Measurements from ENCODE around the gene ZBTB24.

ZBTB24 gene

GRCh38 chr6:109446072-109446471 is 36.9 kb downstream of the ZBTB24 start:
- Histone ChIP-seq H3K9me3 (ENCODE audit: control insufficient read depth in 1 of 2, low read length in 2 of 2) (no peaks in the 10 kb centered on the region), H3K4me3 (ENCODE audit: low read depth in 1 of 2, low read length in 2 of 2) (no peak overlapping the region), H3K27ac (ENCODE audit: low read depth, low read length) (no peak overlapping the region), H3K4me1 (ENCODE audit: control insufficient read depth in 1 of 2, insufficient read depth in 2 of 2, low read length in 2 of 2) (peaks cover 14 to 21% of the 10 kb centered on the region in 2 donors), H3K36me3 (ENCODE audit: control insufficient read depth in 1 of 2, insufficient read depth in 2 of 2, low read length in 2 of 2) (peaks cover 20 to 59% of the 10 kb centered on the region in 2 donors), H3K27me3 (ENCODE audit: control insufficient read depth in 1 of 2, insufficient read depth in 2 of 2, low read length in 2 of 2) (no peaks in the 10 kb centered on the region), H3K9ac (ENCODE audit: low read depth in 1 of 2, low read length in 2 of 2) (no peak overlapping the region)

- H3K27me3 ChIP-seq (ENCODE audit: control insufficient read depth in 1 of 2, insufficient read depth in 2 of 2, low read length in 2 of 2) = no peaks in the 10 kb centered on the region
Measured at GRCh38 chr6:109445382-109445781, 37.6 kb downstream of the ZBTB24 start.

GRCh38 chr6:109443425-109443950 is 39.5 kb downstream of the ZBTB24 start:
- H3K4me1 ChIP-seq (ENCODE audit: control insufficient read depth in 1 of 2, insufficient read depth in 2 of 2, low read length in 2 of 2) = peaks cover 14 to 21% of the 10 kb centered on the region in 2 donors
- H3K36me3 ChIP-seq (ENCODE audit: control insufficient read depth in 1 of 2, insufficient read depth in 2 of 2, low read length in 2 of 2) = peaks cover 20 to 53% of the 10 kb centered on the region in 2 donors
- no peaks in the 10 kb centered on the region for H3K27me3 ChIP-seq (ENCODE audit: control insufficient read depth in 1 of 2, insufficient read depth in 2 of 2, low read length in 2 of 2)
- no peak overlapping the region for H3K4me3 ChIP-seq (ENCODE audit: low read depth in 1 of 2, low read length in 2 of 2)
- no peak overlapping the region for H3K9ac ChIP-seq (ENCODE audit: low read depth in 1 of 2, low read length in 2 of 2)
- no peak overlapping the region for H3K27ac ChIP-seq (ENCODE audit: low read depth, low read length)
- H3K9me3 ChIP-seq (ENCODE audit: control insufficient read depth in 1 of 2, low read length in 2 of 2) = no peaks in the 10 kb centered on the region

More at GRCh38 chr6:109445382-109445781, 37.6 kb downstream of the ZBTB24 start:
- Histone ChIP-seq H3K27ac (ENCODE audit: low read depth, low read length) (no peak overlapping the region), H3K4me3 (ENCODE audit: low read depth in 1 of 2, low read length in 2 of 2) (no peak overlapping the region), H3K4me1 (ENCODE audit: control insufficient read depth in 1 of 2, insufficient read depth in 2 of 2, low read length in 2 of 2) (peaks cover 14 to 21% of the 10 kb centered on the region in 2 donors), H3K36me3 (ENCODE audit: control insufficient read depth in 1 of 2, insufficient read depth in 2 of 2, low read length in 2 of 2) (peaks cover 20 to 54% of the 10 kb centered on the region in 2 donors), H3K9me3 (ENCODE audit: control insufficient read depth in 1 of 2, low read length in 2 of 2) (no peaks in the 10 kb centered on the region), H3K9ac (ENCODE audit: low read depth in 1 of 2, low read length in 2 of 2) (no peak overlapping the region)

- H3K27ac ChIP-seq (ENCODE audit: low read depth, low read length) = no peak overlapping the region
- peak overlapping the region; percentile 78 to 88 for H3K4me3 ChIP-seq (ENCODE audit: low read depth in 1 of 2, low read length in 2 of 2)
- no peaks in the 10 kb centered on the region for H3K9me3 ChIP-seq (ENCODE audit: control insufficient read depth in 1 of 2, low read length in 2 of 2)
Measured at GRCh38 chr6:109442393-109442924, 40.6 kb downstream of the ZBTB24 start.

GRCh38 chr6:109441069-109441816 is 41.8 kb downstream of the ZBTB24 start:
- peak overlapping the region; percentile 84 to 90 for H3K9ac ChIP-seq (ENCODE audit: low read depth in 1 of 2, low read length in 2 of 2)

More at GRCh38 chr6:109442393-109442924, 40.6 kb downstream of the ZBTB24 start:
- Histone ChIP-seq H3K27me3 (ENCODE audit: control insufficient read depth in 1 of 2, insufficient read depth in 2 of 2, low read length in 2 of 2) (no peaks in the 10 kb centered on the region), H3K4me1 (ENCODE audit: control insufficient read depth in 1 of 2, insufficient read depth in 2 of 2, low read length in 2 of 2) (peaks cover 14 to 21% of the 10 kb centered on the region in 2 donors), H3K36me3 (ENCODE audit: control insufficient read depth in 1 of 2, insufficient read depth in 2 of 2, low read length in 2 of 2) (peaks cover 16 to 53% of the 10 kb centered on the region in 2 donors), H3K9ac (ENCODE audit: low read depth in 1 of 2, low read length in 2 of 2) (peak overlapping the region in 1 of 2 donors; percentile 90)

GRCh38 chr6:109440331-109441068 is 42.5 kb downstream of the ZBTB24 start, which contains the start of the genes PPIL6 and SMPD2:
PPIL6 (minus strand) TSS chr6:109440628; CDS start chr6:109440590, 38 bp downstream.
SMPD2 (plus strand) TSS chr6:109440724; CDS start chr6:109441122, 398 bp downstream.
- peaks cover 10 to 34% of the 10 kb centered on the region in 2 donors for H3K36me3 ChIP-seq (ENCODE audit: control insufficient read depth in 1 of 2, insufficient read depth in 2 of 2, low read length in 2 of 2)
- H3K27me3 ChIP-seq (ENCODE audit: control insufficient read depth in 1 of 2, insufficient read depth in 2 of 2, low read length in 2 of 2) = no peaks in the 10 kb centered on the region
- peak within 1 kb of the TSS; percentile 78 for H3K27ac ChIP-seq (ENCODE audit: low read depth, low read length)
- H3K9ac ChIP-seq (ENCODE audit: low read depth in 1 of 2, low read length in 2 of 2) = peak within 1 kb of the TSS; percentile 84 to 90
- H3K4me3 ChIP-seq (ENCODE audit: low read depth in 1 of 2, low read length in 2 of 2) = peak within 1 kb of the TSS; percentile 78 to 88
- peaks cover 14 to 15% of the 10 kb centered on the region in 2 donors for H3K4me1 ChIP-seq (ENCODE audit: control insufficient read depth in 1 of 2, insufficient read depth in 2 of 2, low read length in 2 of 2)
- H3K9me3 ChIP-seq (ENCODE audit: control insufficient read depth in 1 of 2, low read length in 2 of 2) = no peaks in the 10 kb centered on the region

More at GRCh38 chr6:109441069-109441816, 41.8 kb downstream of the ZBTB24 start:
- Histone ChIP-seq H3K4me3 (ENCODE audit: low read depth in 1 of 2, low read length in 2 of 2) (peak overlapping the region; percentile 78 to 88), H3K4me1 (ENCODE audit: control insufficient read depth in 1 of 2, insufficient read depth in 2 of 2, low read length in 2 of 2) (peaks cover 14 to 17% of the 10 kb centered on the region in 2 donors), H3K27me3 (ENCODE audit: control insufficient read depth in 1 of 2, insufficient read depth in 2 of 2, low read length in 2 of 2) (no peaks in the 10 kb centered on the region), H3K36me3 (ENCODE audit: control insufficient read depth in 1 of 2, insufficient read depth in 2 of 2, low read length in 2 of 2) (peaks cover 12 to 41% of the 10 kb centered on the region in 2 donors), H3K9me3 (ENCODE audit: control insufficient read depth in 1 of 2, low read length in 2 of 2) (no peaks in the 10 kb centered on the region), H3K27ac (ENCODE audit: low read depth, low read length) (peak overlapping the region; percentile 78)

- Histone ChIP-seq H3K27ac (ENCODE audit: low read depth, low read length) (no peak overlapping the region), H3K4me1 (ENCODE audit: control insufficient read depth in 1 of 2, insufficient read depth in 2 of 2, low read length in 2 of 2) (no peaks in the 10 kb centered on the region)
Measured at GRCh38 chr6:109436041-109436440, 47.0 kb downstream of the ZBTB24 start.

GRCh38 chr6:109434456-109434855 is 48.6 kb downstream of the ZBTB24 start:
- Histone ChIP-seq H3K9me3 (ENCODE audit: control insufficient read depth in 1 of 2, low read length in 2 of 2) (no peaks in the 10 kb centered on the region), H3K4me3 (ENCODE audit: low read depth in 1 of 2, low read length in 2 of 2) (no peak overlapping the region), H3K27ac (ENCODE audit: low read depth, low read length) (no peak overlapping the region), H3K27me3 (ENCODE audit: control insufficient read depth in 1 of 2, insufficient read depth in 2 of 2, low read length in 2 of 2) (no peaks in the 10 kb centered on the region), H3K36me3 (ENCODE audit: control insufficient read depth in 1 of 2, insufficient read depth in 2 of 2, low read length in 2 of 2) (no peaks in the 10 kb centered on the region), H3K4me1 (ENCODE audit: control insufficient read depth in 1 of 2, insufficient read depth in 2 of 2, low read length in 2 of 2) (peaks cover 0 to under 1% of the 10 kb centered on the region in 2 donors), H3K9ac (ENCODE audit: low read depth in 1 of 2, low read length in 2 of 2) (no peak overlapping the region)

More at GRCh38 chr6:109436041-109436440, 47.0 kb downstream of the ZBTB24 start:
- no peaks in the 10 kb centered on the region for H3K27me3 ChIP-seq (ENCODE audit: control insufficient read depth in 1 of 2, insufficient read depth in 2 of 2, low read length in 2 of 2)
- H3K36me3 ChIP-seq (ENCODE audit: control insufficient read depth in 1 of 2, insufficient read depth in 2 of 2, low read length in 2 of 2) = no peaks in the 10 kb centered on the region
- no peaks in the 10 kb centered on the region for H3K9me3 ChIP-seq (ENCODE audit: control insufficient read depth in 1 of 2, low read length in 2 of 2)
- H3K9ac ChIP-seq (ENCODE audit: low read depth in 1 of 2, low read length in 2 of 2) = no peak overlapping the region
- no peak overlapping the region for H3K4me3 ChIP-seq (ENCODE audit: low read depth in 1 of 2, low read length in 2 of 2)

- peaks cover 4 to 6% of the 10 kb centered on the region in 2 donors for H3K4me1 ChIP-seq (ENCODE audit: control insufficient read depth in 1 of 2, insufficient read depth in 2 of 2, low read length in 2 of 2)
- H3K4me3 ChIP-seq (ENCODE audit: low read depth in 1 of 2, low read length in 2 of 2) = no peak overlapping the region
- H3K9me3 ChIP-seq (ENCODE audit: control insufficient read depth in 1 of 2, low read length in 2 of 2) = no peaks in the 10 kb centered on the region
- no peak overlapping the region for H3K9ac ChIP-seq (ENCODE audit: low read depth in 1 of 2, low read length in 2 of 2)
- H3K27ac ChIP-seq (ENCODE audit: low read depth, low read length) = no peak overlapping the region
- no peaks in the 10 kb centered on the region for H3K27me3 ChIP-seq (ENCODE audit: control insufficient read depth in 1 of 2, insufficient read depth in 2 of 2, low read length in 2 of 2)
- no peaks in the 10 kb centered on the region for H3K36me3 ChIP-seq (ENCODE audit: control insufficient read depth in 1 of 2, insufficient read depth in 2 of 2, low read length in 2 of 2)
Measured at GRCh38 chr6:109429496-109429895, 53.5 kb downstream of the ZBTB24 start.

Data from duodenal mucosa (tissue), 2 donors.